Measurements from ENCODE around the gene RAX2.

The RAX2 gene

GRCh38 chr19:3800996-3801395 is 29.0 kb upstream of the RAX2 start:
- no peak for DNase-seq

- DNase-seq: peak; percentile 29 to 51
These were observed 26.1 kb upstream of the RAX2 start for GRCh38 chr19:3798137-3798536.

GRCh38 chr19:3796358-3796757 is 24.3 kb upstream of the RAX2 start:
- DNase-seq: no peak

- DNase-seq: no peak
These were observed 21.8 kb upstream of the RAX2 start for GRCh38 chr19:3793799-3794198.

- no peak for DNase-seq
These were observed 20.1 kb upstream of the RAX2 start for GRCh38 chr19:3792114-3792513.

- no peak for DNase-seq
These were observed 18.9 kb upstream of the RAX2 start for GRCh38 chr19:3790941-3791340.

- DNase-seq: no peak
These were observed 18.2 kb upstream of the RAX2 start for GRCh38 chr19:3790209-3790734.

GRCh38 chr19:3788996-3789778 is 17.2 kb upstream of the RAX2 start:
- DNase-seq: peak; percentile 53 to 57

GRCh38 chr19:3785938-3786824 is 14.2 kb upstream of the RAX2 start, which contains the start of gene MATK:
Gene MATK (minus strand): TSS chr19:3786381. CDS start chr19:3785135, 1,246 bp downstream.
- DNase-seq: peak; percentile 13 to 28

- peak in 1 of 2 donors; percentile 20 for DNase-seq
These were observed 13.5 kb upstream of the RAX2 start for GRCh38 chr19:3785451-3785937.

- no peak for DNase-seq
These were observed 12.8 kb upstream of the RAX2 start for GRCh38 chr19:3784607-3785450.

GRCh38 chr19:3783660-3784584 is 11.9 kb upstream of the RAX2 start:
- DNase-seq: peak; percentile 58 to 61

- DNase-seq: no peak
These were observed 10.9 kb upstream of the RAX2 start for GRCh38 chr19:3782903-3783302.

- DNase-seq: no peak
These were observed 10.3 kb upstream of the RAX2 start for GRCh38 chr19:3782330-3782729.

- no peak for DNase-seq
These were observed 9.6 kb upstream of the RAX2 start for GRCh38 chr19:3781603-3782002.

GRCh38 chr19:3780786-3781304 is 8.8 kb upstream of the RAX2 start:
- DNase-seq: no peak

GRCh38 chr19:3778899-3779723 is 7.1 kb upstream of the RAX2 start:
- no peak for DNase-seq

GRCh38 chr19:3778104-3778867 is 6.3 kb upstream of the RAX2 start:
- no peak for DNase-seq

- no peak for DNase-seq
These were observed 4.5 kb upstream of the RAX2 start for GRCh38 chr19:3776479-3777040.
